ENCODE results near the gene MYRIP. TPM values are rescaled to one million over a fixed set of nuclear protein-coding genes. Genes with fewer than 3 reads are reported as not detected.

MYRIP gene
- total RNA-seq, 1 experiment from 2014 or later = 1.6 TPM

DNA sequence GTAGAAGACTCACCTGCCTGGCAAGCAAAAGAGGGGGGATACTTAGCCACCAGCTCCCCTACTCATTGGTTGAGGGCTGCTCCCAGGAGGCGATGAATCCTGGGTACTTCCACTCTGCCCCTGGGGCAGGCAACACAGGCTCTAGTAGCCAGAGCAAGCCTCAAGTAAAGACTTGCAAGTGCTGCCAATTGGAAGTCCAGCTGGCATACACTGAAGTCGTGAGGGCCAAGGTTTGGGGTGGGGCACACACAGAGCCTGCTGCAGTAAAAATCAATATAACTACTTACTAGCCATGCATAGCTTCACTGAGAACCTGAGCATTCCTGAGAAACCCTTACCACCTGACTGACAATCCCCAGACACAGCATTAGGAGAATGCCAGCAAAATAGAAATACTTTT lies 377.1 kb downstream of the MYRIP start:
- H3K36me3 Mint-ChIP-seq = no peaks in the 10 kb centered on the region
- peaks cover 8% of the 10 kb centered on the region for H3K4me1 Mint-ChIP-seq
- no peak for TF ChIP-seq TP53 (CRISPR knock-in tag; IDR thresholded peaks at IDR 0.05)
- TF ChIP-seq ESRRA (CRISPR knock-in tag; IDR thresholded peaks at IDR 0.05; ENCODE audit: borderline replicate concordance) = no peak
- TF ChIP-seq, protein P1, sequence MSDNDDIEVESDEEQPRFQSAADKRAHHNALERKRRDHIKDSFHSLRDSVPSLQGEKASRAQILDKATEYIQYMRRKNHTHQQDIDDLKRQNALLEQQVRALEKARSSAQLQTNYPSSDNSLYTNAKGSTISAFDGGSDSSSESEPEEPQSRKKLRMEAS (CRISPR knock-in tag; IDR thresholded peaks at IDR 0.05) = no peak
- TF ChIP-seq, protein P2, sequence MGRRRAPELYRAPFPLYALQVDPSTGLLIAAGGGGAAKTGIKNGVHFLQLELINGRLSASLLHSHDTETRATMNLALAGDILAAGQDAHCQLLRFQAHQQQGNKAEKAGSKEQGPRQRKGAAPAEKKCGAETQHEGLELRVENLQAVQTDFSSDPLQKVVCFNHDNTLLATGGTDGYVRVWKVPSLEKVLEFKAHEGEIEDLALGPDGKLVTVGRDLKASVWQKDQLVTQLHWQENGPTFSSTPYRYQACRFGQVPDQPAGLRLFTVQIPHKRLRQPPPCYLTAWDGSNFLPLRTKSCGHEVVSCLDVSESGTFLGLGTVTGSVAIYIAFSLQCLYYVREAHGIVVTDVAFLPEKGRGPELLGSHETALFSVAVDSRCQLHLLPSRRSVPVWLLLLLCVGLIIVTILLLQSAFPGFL (CRISPR knock-in tag; IDR thresholded peaks at IDR 0.05; ENCODE audit: borderline replicate concordance) = no peak
- TF ChIP-seq, protein P3, sequence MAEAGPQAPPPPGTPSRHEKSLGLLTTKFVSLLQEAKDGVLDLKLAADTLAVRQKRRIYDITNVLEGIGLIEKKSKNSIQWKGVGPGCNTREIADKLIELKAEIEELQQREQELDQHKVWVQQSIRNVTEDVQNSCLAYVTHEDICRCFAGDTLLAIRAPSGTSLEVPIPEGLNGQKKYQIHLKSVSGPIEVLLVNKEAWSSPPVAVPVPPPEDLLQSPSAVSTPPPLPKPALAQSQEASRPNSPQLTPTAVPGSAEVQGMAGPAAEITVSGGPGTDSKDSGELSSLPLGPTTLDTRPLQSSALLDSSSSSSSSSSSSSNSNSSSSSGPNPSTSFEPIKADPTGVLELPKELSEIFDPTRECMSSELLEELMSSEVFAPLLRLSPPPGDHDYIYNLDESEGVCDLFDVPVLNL (CRISPR knock-in tag; IDR thresholded peaks at IDR 0.05; ENCODE audit: borderline replicate concordance, low read depth) = no peak
- TF ChIP-seq JAZF1 (CRISPR knock-in tag; IDR thresholded peaks at IDR 0.05) = no peak
- TF ChIP-seq, protein P4, sequence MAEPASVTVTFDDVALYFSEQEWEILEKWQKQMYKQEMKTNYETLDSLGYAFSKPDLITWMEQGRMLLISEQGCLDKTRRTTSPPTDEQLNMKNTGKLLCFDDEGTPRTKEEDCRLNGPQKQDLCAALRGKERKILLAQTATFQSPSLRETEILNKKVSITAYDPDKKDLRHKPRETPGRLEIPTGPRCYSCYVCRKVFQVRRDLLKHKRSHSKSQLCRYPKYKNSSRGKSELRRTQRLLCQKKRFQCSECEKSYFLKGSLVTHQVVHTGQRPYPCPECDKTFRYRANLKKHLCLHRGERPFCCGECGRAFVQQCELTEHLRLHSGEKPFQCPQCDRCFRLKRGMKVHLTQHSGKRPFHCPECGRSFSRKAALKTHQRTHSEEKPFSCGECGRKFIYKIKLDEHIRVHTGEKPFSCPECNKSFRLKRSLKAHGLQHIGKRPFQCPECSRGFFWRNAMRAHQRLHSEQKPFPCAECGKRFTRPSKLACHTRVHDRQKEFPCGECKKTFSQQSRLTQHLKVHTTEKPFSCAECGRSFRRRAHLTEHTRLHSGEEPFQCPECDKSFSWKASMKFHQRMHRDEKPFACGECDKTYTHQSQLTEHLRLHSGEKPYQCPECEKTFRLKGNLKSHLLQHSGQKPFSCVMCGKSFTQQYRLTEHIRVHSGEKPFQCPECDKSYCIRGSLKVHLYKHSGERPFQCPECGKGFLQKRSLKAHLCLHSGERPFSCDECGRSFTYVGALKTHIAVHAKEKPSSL (CRISPR knock-in tag; conservative IDR thresholded peaks at IDR 0.05) = no peak
- TF ChIP-seq, protein P5, sequence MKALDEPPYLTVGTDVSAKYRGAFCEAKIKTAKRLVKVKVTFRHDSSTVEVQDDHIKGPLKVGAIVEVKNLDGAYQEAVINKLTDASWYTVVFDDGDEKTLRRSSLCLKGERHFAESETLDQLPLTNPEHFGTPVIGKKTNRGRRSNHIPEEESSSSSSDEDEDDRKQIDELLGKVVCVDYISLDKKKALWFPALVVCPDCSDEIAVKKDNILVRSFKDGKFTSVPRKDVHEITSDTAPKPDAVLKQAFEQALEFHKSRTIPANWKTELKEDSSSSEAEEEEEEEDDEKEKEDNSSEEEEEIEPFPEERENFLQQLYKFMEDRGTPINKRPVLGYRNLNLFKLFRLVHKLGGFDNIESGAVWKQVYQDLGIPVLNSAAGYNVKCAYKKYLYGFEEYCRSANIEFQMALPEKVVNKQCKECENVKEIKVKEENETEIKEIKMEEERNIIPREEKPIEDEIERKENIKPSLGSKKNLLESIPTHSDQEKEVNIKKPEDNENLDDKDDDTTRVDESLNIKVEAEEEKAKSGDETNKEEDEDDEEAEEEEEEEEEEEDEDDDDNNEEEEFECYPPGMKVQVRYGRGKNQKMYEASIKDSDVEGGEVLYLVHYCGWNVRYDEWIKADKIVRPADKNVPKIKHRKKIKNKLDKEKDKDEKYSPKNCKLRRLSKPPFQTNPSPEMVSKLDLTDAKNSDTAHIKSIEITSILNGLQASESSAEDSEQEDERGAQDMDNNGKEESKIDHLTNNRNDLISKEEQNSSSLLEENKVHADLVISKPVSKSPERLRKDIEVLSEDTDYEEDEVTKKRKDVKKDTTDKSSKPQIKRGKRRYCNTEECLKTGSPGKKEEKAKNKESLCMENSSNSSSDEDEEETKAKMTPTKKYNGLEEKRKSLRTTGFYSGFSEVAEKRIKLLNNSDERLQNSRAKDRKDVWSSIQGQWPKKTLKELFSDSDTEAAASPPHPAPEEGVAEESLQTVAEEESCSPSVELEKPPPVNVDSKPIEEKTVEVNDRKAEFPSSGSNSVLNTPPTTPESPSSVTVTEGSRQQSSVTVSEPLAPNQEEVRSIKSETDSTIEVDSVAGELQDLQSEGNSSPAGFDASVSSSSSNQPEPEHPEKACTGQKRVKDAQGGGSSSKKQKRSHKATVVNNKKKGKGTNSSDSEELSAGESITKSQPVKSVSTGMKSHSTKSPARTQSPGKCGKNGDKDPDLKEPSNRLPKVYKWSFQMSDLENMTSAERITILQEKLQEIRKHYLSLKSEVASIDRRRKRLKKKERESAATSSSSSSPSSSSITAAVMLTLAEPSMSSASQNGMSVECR (CRISPR knock-in tag; IDR thresholded peaks at IDR 0.05; ENCODE audit: borderline replicate concordance) = no peak
- TF ChIP-seq ZNF263 (CRISPR knock-in tag; IDR thresholded peaks at IDR 0.05; ENCODE audit: low read depth) = no peak
- TF ChIP-seq, protein P6, sequence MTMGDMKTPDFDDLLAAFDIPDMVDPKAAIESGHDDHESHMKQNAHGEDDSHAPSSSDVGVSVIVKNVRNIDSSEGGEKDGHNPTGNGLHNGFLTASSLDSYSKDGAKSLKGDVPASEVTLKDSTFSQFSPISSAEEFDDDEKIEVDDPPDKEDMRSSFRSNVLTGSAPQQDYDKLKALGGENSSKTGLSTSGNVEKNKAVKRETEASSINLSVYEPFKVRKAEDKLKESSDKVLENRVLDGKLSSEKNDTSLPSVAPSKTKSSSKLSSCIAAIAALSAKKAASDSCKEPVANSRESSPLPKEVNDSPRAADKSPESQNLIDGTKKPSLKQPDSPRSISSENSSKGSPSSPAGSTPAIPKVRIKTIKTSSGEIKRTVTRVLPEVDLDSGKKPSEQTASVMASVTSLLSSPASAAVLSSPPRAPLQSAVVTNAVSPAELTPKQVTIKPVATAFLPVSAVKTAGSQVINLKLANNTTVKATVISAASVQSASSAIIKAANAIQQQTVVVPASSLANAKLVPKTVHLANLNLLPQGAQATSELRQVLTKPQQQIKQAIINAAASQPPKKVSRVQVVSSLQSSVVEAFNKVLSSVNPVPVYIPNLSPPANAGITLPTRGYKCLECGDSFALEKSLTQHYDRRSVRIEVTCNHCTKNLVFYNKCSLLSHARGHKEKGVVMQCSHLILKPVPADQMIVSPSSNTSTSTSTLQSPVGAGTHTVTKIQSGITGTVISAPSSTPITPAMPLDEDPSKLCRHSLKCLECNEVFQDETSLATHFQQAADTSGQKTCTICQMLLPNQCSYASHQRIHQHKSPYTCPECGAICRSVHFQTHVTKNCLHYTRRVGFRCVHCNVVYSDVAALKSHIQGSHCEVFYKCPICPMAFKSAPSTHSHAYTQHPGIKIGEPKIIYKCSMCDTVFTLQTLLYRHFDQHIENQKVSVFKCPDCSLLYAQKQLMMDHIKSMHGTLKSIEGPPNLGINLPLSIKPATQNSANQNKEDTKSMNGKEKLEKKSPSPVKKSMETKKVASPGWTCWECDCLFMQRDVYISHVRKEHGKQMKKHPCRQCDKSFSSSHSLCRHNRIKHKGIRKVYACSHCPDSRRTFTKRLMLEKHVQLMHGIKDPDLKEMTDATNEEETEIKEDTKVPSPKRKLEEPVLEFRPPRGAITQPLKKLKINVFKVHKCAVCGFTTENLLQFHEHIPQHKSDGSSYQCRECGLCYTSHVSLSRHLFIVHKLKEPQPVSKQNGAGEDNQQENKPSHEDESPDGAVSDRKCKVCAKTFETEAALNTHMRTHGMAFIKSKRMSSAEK (CRISPR knock-in tag; IDR thresholded peaks at IDR 0.05; ENCODE audit: borderline replicate concordance) = no peak
- no peak for TF ChIP-seq ELF4 (CRISPR knock-in tag; IDR thresholded peaks at IDR 0.05; ENCODE audit: low read depth)
- TF ChIP-seq, protein P7, sequence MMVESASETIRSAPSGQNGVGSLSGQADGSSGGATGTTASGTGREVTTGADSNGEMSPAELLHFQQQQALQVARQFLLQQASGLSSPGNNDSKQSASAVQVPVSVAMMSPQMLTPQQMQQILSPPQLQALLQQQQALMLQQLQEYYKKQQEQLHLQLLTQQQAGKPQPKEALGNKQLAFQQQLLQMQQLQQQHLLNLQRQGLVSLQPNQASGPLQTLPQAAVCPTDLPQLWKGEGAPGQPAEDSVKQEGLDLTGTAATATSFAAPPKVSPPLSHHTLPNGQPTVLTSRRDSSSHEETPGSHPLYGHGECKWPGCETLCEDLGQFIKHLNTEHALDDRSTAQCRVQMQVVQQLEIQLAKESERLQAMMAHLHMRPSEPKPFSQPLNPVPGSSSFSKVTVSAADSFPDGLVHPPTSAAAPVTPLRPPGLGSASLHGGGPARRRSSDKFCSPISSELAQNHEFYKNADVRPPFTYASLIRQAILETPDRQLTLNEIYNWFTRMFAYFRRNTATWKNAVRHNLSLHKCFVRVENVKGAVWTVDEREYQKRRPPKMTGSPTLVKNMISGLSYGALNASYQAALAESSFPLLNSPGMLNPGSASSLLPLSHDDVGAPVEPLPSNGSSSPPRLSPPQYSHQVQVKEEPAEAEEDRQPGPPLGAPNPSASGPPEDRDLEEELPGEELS (CRISPR knock-in tag; IDR thresholded peaks at IDR 0.05) = no peak
- no peak for TF ChIP-seq MXD4 (CRISPR knock-in tag; IDR thresholded peaks at IDR 0.05; ENCODE audit: borderline replicate concordance)
- H3K4me3 Mint-ChIP-seq = no peak overlapping the region
- POLR2A ChIA-PET = interaction anchor here (0.8 kb wide), 1 partner anchor 126 kb away, joined by 3 read pairs; no protein-coding TSS in a partner anchor
- CTCF ChIA-PET = interaction anchor here (0.8 kb wide), 1 partner anchor 20 kb away, joined by 3 read pairs; no protein-coding TSS in a partner anchor
- no peaks in the 10 kb centered on the region for H3K9me3 Mint-ChIP-seq
- H3K27ac Mint-ChIP-seq = no peak overlapping the region
- no peaks in the 10 kb centered on the region; the same call in 1 of the 2 replicates for H3K27me3 Mint-ChIP-seq (ENCODE audit: low read depth)
- ATAC-seq (no peak), DNase-seq (ENCODE audit: low spot score) (no peak)
